Adrenal gland (tissue), 12 donors: ENCODE data around the gene PRKG1. TPM values are rescaled to one million over a fixed set of nuclear protein-coding genes. Genes with fewer than 3 reads are reported as not detected.

Experiments used
- DNase-seq, 7 donors: peaks; one replicate each; pipeline ENCODE4 v3.0.0-alpha.2; 2019 to 2020
- H3K27ac ChIP-seq, 5 donors: fragments of 200-600 bp; sonication (generic) in 4 of 5; 1 replicate in 3 of 5; 2 replicates in 2 of 5; pipeline versions ENCODE4 v1.5.1 to v1.8.0; 2016 to 2020; ENCODE audit warnings: mild to moderate bottlenecking in 1 of 5
- H3K27me3 ChIP-seq: fragments of 200-600 bp; 2 replicates; pipeline ENCODE4 v1.8.0; 2021
- H3K36me3 ChIP-seq, 2 donors: fragments of 200-600 bp; replicated peaks in 1 of 2; 1 replicate in 1 of 2; 2 replicates in 1 of 2; pipeline versions ENCODE4 v1.5.1 to v1.8.0; 2018 to 2022
- H3K4me1 ChIP-seq, 2 donors: fragments of 200-600 bp; replicated peaks in 1 of 2; 1 replicate in 1 of 2; 2 replicates in 1 of 2; pipeline versions ENCODE4 v1.5.1 to v1.8.0; 2018 to 2021
- H3K4me3 ChIP-seq, 4 donors: fragments of 200-600 bp; sonication (generic) in 3 of 4; one replicate each; pipeline ENCODE4 v1.5.1; 2016 to 2018
- H3K9me3 ChIP-seq, 3 donors: fragments of 200-600 bp; sonication (generic) in 1 of 3; replicated peaks in 1 of 3; 1 replicate in 2 of 3; 2 replicates in 1 of 3; pipeline versions ENCODE4 v1.5.1 to v1.8.0; 2016 to 2021
- CTCF ChIP-seq, 6 experiments: fragments of 450-650 bp in 4 of 6; fragments of 200-600 bp in 2 of 6; sonication (generic) in 1 of 6; IDR thresholded peaks; 1 replicate in 5 of 6; 2 replicates in 1 of 6; pipeline versions ENCODE4 v1.5.1 to v1.8.0; 2016 to 2021; ENCODE audit warnings: antibody characterized with exemption in 6 of 6, mild to moderate bottlenecking in 2 of 6, moderate library complexity in 1 of 6
- POLR2A ChIP-seq, 2 donors: fragments of 450-650 bp; IDR thresholded peaks; one replicate each; pipeline ENCODE4 v1.6.1; 2017; ENCODE audit warnings: antibody characterized with exemption in 2 of 2, mild to moderate bottlenecking in 2 of 2, moderate library complexity in 1 of 2
- WGBS, 4 donors: extraction: QIAGEN DNeasy Blood & Tissue Kit in 2 of 4; methylation state at CpG; one replicate each; pipeline versions ENCODE4 v1.1.5 to v1.1.7; 2013 to 2017; 5-methylcytosine and 5-hydroxymethylcytosine counted together
- intact Hi-C, 2 donors: fragments of 100-400 bp; cut with DNase I; formaldehyde crosslinking; loops; one replicate each; pipeline versions ENCODE4 v1.14.1 to v1.15.0; 2022 to 2023
- polyA plus RNA-seq, 3 donors: library from polyadenylated mRNA; stranded (reverse); fragments of 200-250 nt in 2 of 3; fragments of 350-450 nt in 1 of 3; fragmentation: Illumina TruSeq in 1 of 3; extraction: RNeasy Lipid Tissue Mini Kit (QIAGEN cat#74804) in 1 of 3; gene quantifications; one replicate each; pipeline ENCODE4 v1.2.3, GENCODE V29; 2013 to 2014
- total RNA-seq, 9 donors: library from RNA; depleted of rRNA in 4 of 9; stranded (reverse); fragments of >200 nt in 4 of 9; fragments of 120-200 nt in 1 of 9; fragmentation: NEBNext Ultra II Directional in 1 of 9; extraction: Animal tissue kit (Norgen Biotek cat#: 25700) in 1 of 9; gene quantifications; one replicate each; pipeline versions ENCODE4 v1.1.0 to v1.2.4, GENCODE V29; 2013 to 2023
- donor health status: healthy with polysubstance abuse.
- donor health status: Bipolar disorder and iron deficiency.
- donor health status: DM: yes; HTN: yes; CAD: no.
- donor health status: DM: no; HTN: no; CAD: no.
- donor health status: DM: no; HTN: no; CAD: no.
- donor health status: DM: yes; HTN: yes; CAD: no.

The PRKG1 gene
- total and polyA plus RNA-seq, 12 donors, result 6.9 to 104 (median 29.7) TPM

GRCh38 chr10:51196508-51197175, 122.4 kb downstream of the PRKG1 start:
- no peaks in the 10 kb centered on the region for H3K9me3 ChIP-seq
- DNase-seq, result no peak
- H3K4me3 ChIP-seq, result no peak overlapping the region
- WGBS, 4 donors, result 90 to 96% (median 95%) methylated on average over 1 of the region's 1 CpG
- H3K27me3 ChIP-seq, result no peaks in the 10 kb centered on the region
- H3K36me3 ChIP-seq, result no peaks in the 10 kb centered on the region
- TF ChIP-seq POLR2A (IDR thresholded peaks at IDR 0.05), result no peak
- no peak for TF ChIP-seq CTCF (IDR thresholded peaks at IDR 0.05)
- H3K27ac ChIP-seq, result no peak overlapping the region
- intact Hi-C loops, result no loop called here
- no peaks in the 10 kb centered on the region for H3K4me1 ChIP-seq

- no peak overlapping the region for H3K4me3 ChIP-seq
- DNase-seq, result no peak
- no peak overlapping the region for H3K27ac ChIP-seq
- WGBS, 4 donors, result 74 to 96% (median 81%) methylated on average over 3 of the region's 3 CpGs
- H3K27me3 ChIP-seq, result no peaks in the 10 kb centered on the region
- H3K36me3 ChIP-seq, result no peaks in the 10 kb centered on the region
- intact Hi-C loops, result no loop called here
- H3K9me3 ChIP-seq, result no peaks in the 10 kb centered on the region
- TF ChIP-seq CTCF (IDR thresholded peaks at IDR 0.05), result no peak
- H3K4me1 ChIP-seq, result no peaks in the 10 kb centered on the region
These were observed 123.9 kb downstream of the PRKG1 start for GRCh38 chr10:51198170-51198569.

- TF ChIP-seq POLR2A (IDR thresholded peaks at IDR 0.05), result no peak
- TF ChIP-seq CTCF (IDR thresholded peaks at IDR 0.05), result no peak
- no peak overlapping the region for H3K4me3 ChIP-seq
- no peaks in the 10 kb centered on the region for H3K4me1 ChIP-seq
- intact Hi-C loops, result no loop called here
- H3K27ac ChIP-seq, result no peak overlapping the region
- H3K27me3 ChIP-seq, result no peaks in the 10 kb centered on the region
- H3K36me3 ChIP-seq, result no peaks in the 10 kb centered on the region
- H3K9me3 ChIP-seq, result no peaks in the 10 kb centered on the region
- DNase-seq, result no peak
- 88 to 100% (median 96%) methylated on average over 1 of the region's 1 CpG for WGBS, 4 donors
These were observed 127.7 kb downstream of the PRKG1 start for GRCh38 chr10:51201947-51202346.

- Histone ChIP-seq H3K4me3 (no peak overlapping the region), H3K4me1 (no peaks in the 10 kb centered on the region), H3K36me3 (no peaks in the 10 kb centered on the region), H3K27ac (no peak overlapping the region), H3K27me3 (no peaks in the 10 kb centered on the region), H3K9me3 (no peaks in the 10 kb centered on the region)
- TF ChIP-seq CTCF (IDR thresholded peaks at IDR 0.05), result no peak
- TF ChIP-seq POLR2A (IDR thresholded peaks at IDR 0.05), result no peak
- 89 to 97% (median 96%) methylated on average over 2 of the region's 2 CpGs for WGBS, 4 donors
- intact Hi-C loops, result no loop called here
- DNase-seq, result no peak
These were observed 129.1 kb downstream of the PRKG1 start for GRCh38 chr10:51203359-51203758.
